ENCODE results near the gene NRROS. TPM values are rescaled to one million over a fixed set of nuclear protein-coding genes. Genes with fewer than 3 reads are reported as not detected.

NRROS gene
- total RNA-seq, 4 donors from 2014 or later: 0.18 to 4.8 (median 0.70) TPM; not detected in 1

GRCh38 chr3:196691386-196691785 is 51.9 kb downstream of the NRROS start:
- TF ChIP-seq POLR2A (IDR thresholded peaks at IDR 0.05) (no peak), CTCF (IDR thresholded peaks at IDR 0.05) (no peak)
- no peak for DNase-seq
- Histone ChIP-seq H3K9me3 (no peaks in the 10 kb centered on the region), H3K36me3 (no peaks in the 10 kb centered on the region), H3K4me1 (peaks cover 0 to 10% (median 0%) of the 10 kb centered on the region in 3 donors), H3K27me3 (no peaks in the 10 kb centered on the region), H3K27ac (no peak overlapping the region), H3K4me3 (no peak overlapping the region)
- intact Hi-C loops (cut with DNase I): no loop called here
- WGBS, 2 donors: 63 to 65% methylated on average over 6 to 8 of the region's 8 CpGs

GRCh38 chr3:196694202-196694638 is 54.7 kb downstream of the NRROS start:
- no peak for DNase-seq
- WGBS, 2 donors: 0% methylated on average over 1 of the region's 1 CpG
- H3K27ac ChIP-seq: no peak overlapping the region
- intact Hi-C loops (cut with DNase I): no loop called here
- H3K4me3 ChIP-seq: no peak overlapping the region
- TF ChIP-seq POLR2A (IDR thresholded peaks at IDR 0.05) (no peak), CTCF (IDR thresholded peaks at IDR 0.05) (no peak)
- no peaks in the 10 kb centered on the region for H3K27me3 ChIP-seq
- no peaks in the 10 kb centered on the region for H3K36me3 ChIP-seq
- no peaks in the 10 kb centered on the region for H3K9me3 ChIP-seq
- no peaks in the 10 kb centered on the region for H3K4me1 ChIP-seq

- Histone ChIP-seq H3K4me3 (no peak overlapping the region), H3K4me1 (no peaks in the 10 kb centered on the region), H3K36me3 (no peaks in the 10 kb centered on the region), H3K9me3 (no peaks in the 10 kb centered on the region), H3K27ac (no peak overlapping the region), H3K27me3 (no peaks in the 10 kb centered on the region)
- 77 to 84% methylated on average over 12 to 14 of the region's 17 CpGs for WGBS, 2 donors
- TF ChIP-seq CTCF (IDR thresholded peaks at IDR 0.05): no peak
- TF ChIP-seq POLR2A (IDR thresholded peaks at IDR 0.05): no peak
- intact Hi-C loops (cut with DNase I): no loop called here
- DNase-seq: no peak
These were observed 55.7 kb downstream of the NRROS start for GRCh38 chr3:196694941-196695848.

- TF ChIP-seq POLR2A (IDR thresholded peaks at IDR 0.05) (no peak), CTCF (IDR thresholded peaks at IDR 0.05) (no peak)
- H3K9me3 ChIP-seq: no peaks in the 10 kb centered on the region
- no peaks in the 10 kb centered on the region for H3K27me3 ChIP-seq
- 64 to 66% methylated on average over 5 of the region's 5 CpGs for WGBS, 2 donors
- no peak for DNase-seq
- no peaks in the 10 kb centered on the region for H3K36me3 ChIP-seq
- no peak overlapping the region for H3K27ac ChIP-seq
- H3K4me3 ChIP-seq: no peak overlapping the region
- intact Hi-C loops (cut with DNase I): no loop called here
- no peaks in the 10 kb centered on the region for H3K4me1 ChIP-seq
These were observed 56.3 kb downstream of the NRROS start for GRCh38 chr3:196695849-196696226.

GRCh38 chr3:196697270-196697669 is 57.8 kb downstream of the NRROS start:
- Histone ChIP-seq H3K27ac (no peak overlapping the region), H3K36me3 (no peaks in the 10 kb centered on the region), H3K27me3 (no peaks in the 10 kb centered on the region), H3K4me3 (no peak overlapping the region), H3K9me3 (no peaks in the 10 kb centered on the region), H3K4me1 (no peaks in the 10 kb centered on the region)
- WGBS, 2 donors: 79 to 81% methylated on average over 5 of the region's 5 CpGs
- intact Hi-C loops (cut with DNase I): no loop called here
- TF ChIP-seq CTCF (IDR thresholded peaks at IDR 0.05) (no peak), POLR2A (IDR thresholded peaks at IDR 0.05) (no peak)
- DNase-seq: no peak

All from esophagus squamous epithelium (tissue), 5 donors.